Adrenal gland (tissue), 12 donors: Measurements from ENCODE around the gene BATF3. TPM values are rescaled to one million over a fixed set of nuclear protein-coding genes. Genes with fewer than 3 reads are reported as not detected.
A peak's percentile ranks its signal among the peaks of the same experiment; 100 is the strongest.

Source experiments
- DNase-seq, 7 donors: peaks; one replicate each; pipeline ENCODE4 v3.0.0-alpha.2; 2019 to 2020
- H3K27ac ChIP-seq, 5 donors: fragments of 200-600 bp; sonication (generic) in 4 of 5; 1 replicate in 3 of 5; 2 replicates in 2 of 5; pipeline versions ENCODE4 v1.5.1 to v1.8.0; 2016 to 2020; ENCODE audit warnings: mild to moderate bottlenecking in 1 of 5
- H3K27me3 ChIP-seq: fragments of 200-600 bp; 2 replicates; pipeline ENCODE4 v1.8.0; 2021
- H3K36me3 ChIP-seq, 2 donors: fragments of 200-600 bp; replicated peaks in 1 of 2; 1 replicate in 1 of 2; 2 replicates in 1 of 2; pipeline versions ENCODE4 v1.5.1 to v1.8.0; 2018 to 2022
- H3K4me1 ChIP-seq, 2 donors: fragments of 200-600 bp; replicated peaks in 1 of 2; 1 replicate in 1 of 2; 2 replicates in 1 of 2; pipeline versions ENCODE4 v1.5.1 to v1.8.0; 2018 to 2021
- H3K4me3 ChIP-seq, 4 donors: fragments of 200-600 bp; sonication (generic) in 3 of 4; one replicate each; pipeline ENCODE4 v1.5.1; 2016 to 2018
- H3K9me3 ChIP-seq, 3 donors: fragments of 200-600 bp; sonication (generic) in 1 of 3; replicated peaks in 1 of 3; 1 replicate in 2 of 3; 2 replicates in 1 of 3; pipeline versions ENCODE4 v1.5.1 to v1.8.0; 2016 to 2021
- POLR2A ChIP-seq, 2 donors: fragments of 450-650 bp; IDR thresholded peaks; one replicate each; pipeline ENCODE4 v1.6.1; 2017; ENCODE audit warnings: antibody characterized with exemption in 2 of 2, mild to moderate bottlenecking in 2 of 2, moderate library complexity in 1 of 2
- WGBS, 4 donors: extraction: QIAGEN DNeasy Blood & Tissue Kit in 2 of 4; methylation state at CpG; one replicate each; pipeline versions ENCODE4 v1.1.5 to v1.1.7; 2013 to 2017; 5-methylcytosine and 5-hydroxymethylcytosine counted together
- intact Hi-C, 2 donors: fragments of 100-400 bp; cut with DNase I; formaldehyde crosslinking; loops; one replicate each; pipeline versions ENCODE4 v1.14.1 to v1.15.0; 2022 to 2023
- polyA plus RNA-seq, 3 donors: library from polyadenylated mRNA; stranded (reverse); fragments of 200-250 nt in 2 of 3; fragments of 350-450 nt in 1 of 3; fragmentation: Illumina TruSeq in 1 of 3; extraction: RNeasy Lipid Tissue Mini Kit (QIAGEN cat#74804) in 1 of 3; gene quantifications; one replicate each; pipeline ENCODE4 v1.2.3, GENCODE V29; 2013 to 2014
- total RNA-seq, 9 donors: library from RNA; depleted of rRNA in 4 of 9; stranded (reverse); fragments of >200 nt in 4 of 9; fragments of 120-200 nt in 1 of 9; fragmentation: NEBNext Ultra II Directional in 1 of 9; extraction: Animal tissue kit (Norgen Biotek cat#: 25700) in 1 of 9; gene quantifications; one replicate each; pipeline versions ENCODE4 v1.1.0 to v1.2.4, GENCODE V29; 2013 to 2023
- TF ChIP-seq, protein P1 (sequence below), 6 experiments: fragments of 450-650 bp in 4 of 6; fragments of 200-600 bp in 2 of 6; sonication (generic) in 1 of 6; IDR thresholded peaks; 1 replicate in 5 of 6; 2 replicates in 1 of 6; pipeline versions ENCODE4 v1.5.1 to v1.8.0; 2016 to 2021; ENCODE audit warnings: antibody characterized with exemption in 6 of 6, mild to moderate bottlenecking in 2 of 6, moderate library complexity in 1 of 6
- donor health status: healthy with polysubstance abuse.
- donor health status: Bipolar disorder and iron deficiency.
- donor health status: DM: yes; HTN: yes; CAD: no.
- donor health status: DM: no; HTN: no; CAD: no.
- donor health status: DM: no; HTN: no; CAD: no.
- donor health status: DM: yes; HTN: yes; CAD: no.

The BATF3 gene
- total and polyA plus RNA-seq, 12 donors = 0.24 to 7.5 (median 2.8) TPM

DNA sequence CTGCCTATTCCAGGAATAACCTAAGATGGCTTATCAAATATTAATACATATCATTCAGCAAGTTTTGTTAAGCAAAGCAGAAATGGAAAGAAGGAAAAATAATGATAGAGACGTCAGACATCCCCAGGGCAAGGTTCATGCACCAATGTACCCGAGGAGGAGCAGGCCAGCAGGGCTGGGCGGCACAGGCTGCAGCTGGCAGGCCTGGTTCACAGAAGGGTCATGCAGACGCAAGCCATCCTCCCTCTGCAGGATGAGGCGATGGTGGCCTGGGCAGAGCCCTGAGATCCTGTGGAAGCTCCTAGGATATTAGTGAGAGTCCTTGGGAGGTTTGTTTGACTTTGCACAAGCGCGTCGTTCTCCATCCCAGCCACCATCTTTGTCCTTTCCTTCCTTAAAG lies 30.0 kb downstream of the BATF3 start:
- Histone ChIP-seq H3K27me3 (no peaks in the 10 kb centered on the region), H3K4me3 (no peak overlapping the region), H3K4me1 (peaks cover 6 to 32% of the 10 kb centered on the region in 2 donors), H3K9me3 (no peaks in the 10 kb centered on the region), H3K27ac (no peak overlapping the region), H3K36me3 (no peaks in the 10 kb centered on the region)
- intact Hi-C loops = loop anchor here in 1 of 2 donors (10.0 kb wide), 1 partner anchor 115 kb away; no protein-coding TSS in a partner anchor
- no peak for DNase-seq
- TF ChIP-seq, protein P1, sequence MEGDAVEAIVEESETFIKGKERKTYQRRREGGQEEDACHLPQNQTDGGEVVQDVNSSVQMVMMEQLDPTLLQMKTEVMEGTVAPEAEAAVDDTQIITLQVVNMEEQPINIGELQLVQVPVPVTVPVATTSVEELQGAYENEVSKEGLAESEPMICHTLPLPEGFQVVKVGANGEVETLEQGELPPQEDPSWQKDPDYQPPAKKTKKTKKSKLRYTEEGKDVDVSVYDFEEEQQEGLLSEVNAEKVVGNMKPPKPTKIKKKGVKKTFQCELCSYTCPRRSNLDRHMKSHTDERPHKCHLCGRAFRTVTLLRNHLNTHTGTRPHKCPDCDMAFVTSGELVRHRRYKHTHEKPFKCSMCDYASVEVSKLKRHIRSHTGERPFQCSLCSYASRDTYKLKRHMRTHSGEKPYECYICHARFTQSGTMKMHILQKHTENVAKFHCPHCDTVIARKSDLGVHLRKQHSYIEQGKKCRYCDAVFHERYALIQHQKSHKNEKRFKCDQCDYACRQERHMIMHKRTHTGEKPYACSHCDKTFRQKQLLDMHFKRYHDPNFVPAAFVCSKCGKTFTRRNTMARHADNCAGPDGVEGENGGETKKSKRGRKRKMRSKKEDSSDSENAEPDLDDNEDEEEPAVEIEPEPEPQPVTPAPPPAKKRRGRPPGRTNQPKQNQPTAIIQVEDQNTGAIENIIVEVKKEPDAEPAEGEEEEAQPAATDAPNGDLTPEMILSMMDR (IDR thresholded peaks at IDR 0.05) = no peak
- TF ChIP-seq POLR2A (IDR thresholded peaks at IDR 0.05) = no peak
- 77 to 86% (median 83%) methylated on average over 8 of the region's 8 CpGs for WGBS, 4 donors

DNA sequence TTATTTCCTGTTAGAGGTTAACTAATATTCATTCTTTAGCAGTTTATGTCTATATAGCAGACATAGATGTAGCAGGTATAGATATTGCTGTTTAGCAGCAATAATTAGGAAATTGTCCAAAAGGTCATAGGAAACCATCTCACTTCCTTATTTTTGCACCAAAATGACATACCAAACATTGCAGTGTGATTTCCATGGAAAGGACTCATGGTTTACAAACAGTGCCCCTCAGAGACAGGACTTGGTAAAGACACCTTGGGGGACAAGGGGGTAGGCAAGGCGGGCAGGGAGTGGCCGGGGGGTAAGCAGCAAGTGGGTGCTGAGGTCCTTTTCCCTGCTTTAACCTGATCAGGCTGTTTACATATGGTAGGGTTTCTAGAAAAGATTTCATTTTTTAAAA lies 30.5 kb downstream of the BATF3 start:
- Histone ChIP-seq H3K4me3 (no peak overlapping the region), H3K27me3 (no peaks in the 10 kb centered on the region), H3K9me3 (no peaks in the 10 kb centered on the region), H3K27ac (no peak overlapping the region), H3K36me3 (no peaks in the 10 kb centered on the region), H3K4me1 (peaks cover 6 to 32% of the 10 kb centered on the region in 2 donors)
- intact Hi-C loops = loop anchor here in 1 of 2 donors (10.0 kb wide), 1 partner anchor 116 kb away; no protein-coding TSS in a partner anchor
- 71 to 90% (median 77%) methylated on average over 2 of the region's 2 CpGs for WGBS, 4 donors
- DNase-seq = no peak
- no peak for TF ChIP-seq POLR2A (IDR thresholded peaks at IDR 0.05)
- TF ChIP-seq, protein P1 (IDR thresholded peaks at IDR 0.05) = peak in 1 of 6 experiments; percentile 23

DNA sequence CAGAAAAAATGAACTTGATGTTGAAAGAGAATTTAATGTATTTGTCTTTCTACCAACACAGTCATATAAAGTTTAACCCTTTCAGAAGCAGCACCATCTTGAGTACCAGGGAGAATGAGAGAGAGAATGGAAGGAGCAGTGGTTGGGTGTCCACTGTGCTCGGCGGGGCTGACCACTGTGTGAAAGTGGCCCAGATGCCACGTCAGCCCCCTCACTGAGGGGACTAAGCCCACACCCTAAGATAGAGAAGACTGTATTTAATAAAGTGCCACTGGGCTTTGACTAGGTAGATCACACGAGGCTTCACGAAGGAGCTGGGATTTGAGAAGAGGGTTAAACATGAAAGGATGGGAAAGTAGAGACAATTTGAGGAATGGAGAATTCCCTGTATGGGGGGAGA lies 31.2 kb downstream of the BATF3 start:
- TF ChIP-seq POLR2A (IDR thresholded peaks at IDR 0.05) = no peak
- TF ChIP-seq, protein P1 (IDR thresholded peaks at IDR 0.05) = no peak
- Histone ChIP-seq H3K4me1 (peaks cover 6 to 32% of the 10 kb centered on the region in 2 donors), H3K9me3 (no peaks in the 10 kb centered on the region), H3K36me3 (no peaks in the 10 kb centered on the region), H3K27ac (peak overlapping the region in 3 of 5 donors; percentile 3 to 88 (median 74)), H3K4me3 (no peak overlapping the region), H3K27me3 (no peaks in the 10 kb centered on the region)
- DNase-seq = no peak
- 78 to 88% (median 84%) methylated on average over 5 of the region's 5 CpGs for WGBS, 4 donors
- intact Hi-C loops = loop anchor here in 1 of 2 donors (10.0 kb wide), 1 partner anchor 116 kb away; no protein-coding TSS in a partner anchor

DNA sequence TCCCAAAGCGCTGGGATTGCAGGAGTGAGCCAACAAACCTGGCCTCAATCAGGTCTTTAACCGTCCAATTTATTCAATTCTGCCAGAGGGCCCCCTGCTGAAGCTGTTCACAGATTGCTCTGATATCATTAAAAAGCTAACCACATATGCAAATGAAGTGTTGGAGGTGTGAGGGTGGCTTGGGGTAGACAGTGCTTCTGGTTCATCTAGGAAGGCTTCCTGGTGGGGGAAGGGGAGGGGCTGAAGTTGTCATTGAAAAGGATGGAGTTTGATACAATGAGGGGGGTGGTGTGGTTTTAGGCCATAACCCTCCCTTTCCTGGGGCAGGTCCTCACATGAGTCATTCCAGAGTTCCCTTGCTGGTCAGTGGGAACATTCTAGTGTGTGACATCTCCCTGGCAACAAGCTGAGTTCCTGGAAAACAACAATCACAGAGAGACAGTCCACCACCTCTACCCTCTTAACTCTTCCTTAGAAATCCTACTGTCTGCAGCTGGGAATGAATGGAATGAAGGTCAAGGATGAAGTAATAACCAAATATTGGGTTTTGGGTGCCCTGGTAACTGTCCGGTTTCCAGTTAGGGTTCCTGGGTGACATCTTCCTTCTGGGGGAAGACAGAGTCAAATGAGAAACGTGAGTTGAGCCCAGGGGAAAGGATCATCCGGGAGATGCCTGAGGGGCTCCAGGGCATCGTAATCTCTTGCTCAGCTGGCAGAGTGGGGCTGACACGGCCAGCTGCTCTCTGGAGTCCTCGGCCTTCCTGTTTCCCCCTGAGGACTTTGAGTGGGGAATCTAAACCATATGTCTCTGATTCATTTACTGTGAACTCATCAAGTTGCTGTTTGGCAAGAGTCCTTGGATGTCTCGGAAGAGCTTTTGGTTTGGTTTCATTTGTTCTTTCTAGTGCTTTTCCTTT lies 32.2 kb downstream of the BATF3 start:
- no peaks in the 10 kb centered on the region for H3K27me3 ChIP-seq
- no peaks in the 10 kb centered on the region for H3K9me3 ChIP-seq
- peak in 6 of 7 donors; percentile 38 to 78 (median 56) for DNase-seq
- WGBS, 4 donors = 31 to 51% (median 40%) methylated on average over 8 to 9 of the region's 9 CpGs
- TF ChIP-seq POLR2A (IDR thresholded peaks at IDR 0.05) = no peak
- TF ChIP-seq, protein P1 (IDR thresholded peaks at IDR 0.05) = no peak
- H3K36me3 ChIP-seq = no peaks in the 10 kb centered on the region
- H3K4me1 ChIP-seq = peaks cover 6 to 32% of the 10 kb centered on the region in 2 donors
- H3K4me3 ChIP-seq = no peak overlapping the region
- H3K27ac ChIP-seq = peak overlapping the region; percentile 16 to 88 (median 73)
- intact Hi-C loops = loop anchor here in 1 of 2 donors (10.0 kb wide), 1 partner anchor 117 kb away; no protein-coding TSS in a partner anchor
